Activated CD4-positive, CD25-positive, alpha-beta regulatory T cell treated with anti-CD3 and anti-CD28 coated beads, Interleukin-2, amount 50 U/mL, for 16 hours (primary cell): Measurements from ENCODE around the gene COL27A1.
"Not testable (repeated sequence)": the region's sequence is repeated elsewhere in the genome, so short reads cannot be mapped to it uniquely, and the experiment has no call there.

Experiments
- DNase-seq: peaks from one replicate; pipeline ENCODE4 v3.0.0-alpha.2; 2020; ENCODE audit warnings: low read depth, low spot score

COL27A1 gene

DNA sequence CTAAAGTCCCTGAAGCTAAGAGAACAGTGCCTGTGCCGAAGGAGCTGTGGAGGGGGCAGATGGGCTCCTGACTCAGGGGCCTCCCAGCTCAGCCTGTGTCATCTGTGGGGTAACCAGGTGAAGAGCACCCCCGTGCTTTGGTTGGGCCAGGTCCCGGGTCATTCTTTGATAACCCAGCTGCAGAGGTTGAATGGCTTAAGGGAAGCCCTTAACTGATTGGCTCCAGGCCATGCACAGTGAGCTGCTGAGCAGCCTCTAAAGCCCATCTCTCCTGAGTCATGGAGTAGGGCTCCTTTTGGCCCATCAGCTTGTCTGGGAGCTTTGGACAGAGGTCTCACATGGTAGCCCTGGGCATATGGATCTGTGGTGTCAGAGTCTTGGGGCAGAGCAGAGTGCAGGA lies 28.7 kb downstream of the COL27A1 start:
- DNase-seq, result no peak

DNA sequence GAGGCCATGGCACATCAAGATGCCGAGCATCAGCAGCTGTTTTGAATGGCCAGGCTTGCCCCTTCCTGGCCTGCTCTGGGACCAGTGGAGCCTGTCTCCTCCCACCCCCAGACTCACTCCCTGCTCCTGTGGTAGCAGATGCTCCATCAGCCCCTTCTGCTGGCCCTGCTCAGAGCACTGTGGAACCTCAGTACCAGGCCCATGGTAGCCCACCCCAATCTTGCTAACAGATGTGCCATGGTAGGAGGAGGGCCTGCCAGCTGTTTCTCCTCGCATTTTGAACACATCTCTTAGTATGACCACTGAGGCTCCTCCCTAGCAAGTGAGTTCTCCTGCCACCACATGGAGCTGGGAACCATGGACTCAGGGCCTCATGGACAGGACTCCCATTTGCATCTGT lies 29.5 kb downstream of the COL27A1 start:
- DNase-seq, result no peak

DNA sequence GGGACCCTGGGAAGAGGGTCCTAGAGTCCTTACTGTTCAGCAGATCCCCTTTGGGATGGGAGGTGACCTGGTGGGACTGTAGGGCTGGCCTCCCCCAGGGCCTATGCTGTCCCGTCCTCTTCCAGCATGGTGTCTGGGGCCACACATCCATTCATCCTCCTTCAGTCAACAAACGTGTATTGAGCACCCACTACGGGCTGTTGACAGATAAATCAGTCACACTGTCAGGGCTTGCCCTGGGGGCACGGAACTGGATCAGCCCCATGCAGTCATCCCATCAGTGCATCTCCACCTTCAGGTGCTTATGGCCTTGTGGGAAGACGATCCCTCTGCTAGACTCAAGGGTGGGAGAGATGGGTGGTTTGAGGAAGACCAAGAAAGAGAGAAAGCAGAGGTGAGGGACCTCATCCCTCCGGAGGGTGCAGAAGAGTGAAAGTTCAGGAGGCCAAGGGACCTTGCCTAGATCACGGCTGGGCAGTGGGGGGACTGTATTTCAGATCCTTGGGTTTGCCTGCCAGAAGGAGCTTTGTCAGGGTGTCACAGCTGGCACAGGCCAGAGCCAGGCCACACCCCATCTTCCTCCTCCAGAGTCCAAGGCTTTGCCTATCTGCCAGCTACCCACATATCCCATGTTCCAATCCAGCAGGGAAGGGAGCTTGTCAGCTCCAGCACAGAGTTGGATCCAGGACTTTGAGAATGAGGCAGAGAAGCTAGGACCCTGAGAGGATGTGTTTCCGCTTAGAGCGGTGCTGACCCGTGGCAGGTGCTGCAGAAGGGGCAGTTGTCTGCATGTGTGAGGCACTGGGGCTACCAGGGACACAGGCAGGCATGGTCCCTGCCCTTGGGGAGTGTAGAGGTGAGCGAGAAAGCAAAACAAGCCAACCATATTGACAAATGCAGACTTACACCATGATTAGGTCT lies 30.5 kb downstream of the COL27A1 start:
- DNase-seq, result no peak

DNA sequence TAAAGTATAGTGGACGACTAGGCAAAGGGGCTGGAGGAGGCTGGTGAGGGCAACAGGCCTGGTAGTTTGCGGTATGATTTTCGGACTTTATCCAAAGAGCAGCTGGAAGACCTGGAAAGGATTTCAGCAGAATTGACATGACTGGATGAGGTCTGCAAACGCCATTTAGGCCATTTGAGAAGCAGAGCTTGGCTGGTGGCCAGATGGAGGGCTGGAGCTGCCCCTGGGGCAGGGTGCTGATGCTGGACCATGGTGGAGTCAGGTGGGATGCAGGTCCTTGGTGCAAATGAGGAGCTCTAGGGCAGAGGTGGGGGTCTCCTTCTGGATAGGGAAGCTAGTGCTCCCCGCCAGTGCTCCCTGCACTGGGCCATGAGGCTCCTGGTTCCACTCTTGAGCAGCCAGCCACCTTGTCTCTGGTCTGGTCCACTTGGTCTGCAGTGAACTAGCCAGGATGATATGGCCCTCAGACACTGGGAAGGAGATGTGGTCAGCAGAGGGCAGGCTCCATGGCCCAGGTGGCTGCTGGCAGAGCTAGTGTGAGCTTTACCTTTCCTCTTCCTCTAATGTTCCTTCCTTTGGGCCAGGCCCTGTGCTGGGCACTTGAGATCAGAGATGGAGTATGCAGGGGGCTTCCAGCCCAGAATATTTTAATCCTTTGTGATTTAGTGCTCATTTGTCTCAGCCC lies 31.4 kb downstream of the COL27A1 start:
- no peak for DNase-seq

DNA sequence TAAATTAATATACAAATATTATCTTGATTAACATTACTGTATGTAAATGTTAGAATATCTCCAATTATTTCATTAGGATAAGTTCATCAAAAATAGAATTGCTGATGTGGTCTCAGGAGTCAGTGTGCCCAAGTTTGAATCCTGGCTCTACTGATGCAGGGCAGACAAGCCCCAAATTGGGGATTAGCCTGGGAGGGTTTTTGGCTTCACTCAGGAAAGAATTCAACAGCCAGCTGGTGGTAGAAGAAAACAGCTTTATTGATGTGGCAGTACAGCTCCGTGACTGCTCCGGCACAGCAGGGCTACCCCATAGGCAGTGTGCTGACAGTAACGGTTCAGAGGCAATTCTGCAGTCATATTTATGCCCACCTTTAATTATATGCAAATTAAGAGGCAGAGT lies 32.5 kb downstream of the COL27A1 start:
- DNase-seq, result no peak

DNA sequence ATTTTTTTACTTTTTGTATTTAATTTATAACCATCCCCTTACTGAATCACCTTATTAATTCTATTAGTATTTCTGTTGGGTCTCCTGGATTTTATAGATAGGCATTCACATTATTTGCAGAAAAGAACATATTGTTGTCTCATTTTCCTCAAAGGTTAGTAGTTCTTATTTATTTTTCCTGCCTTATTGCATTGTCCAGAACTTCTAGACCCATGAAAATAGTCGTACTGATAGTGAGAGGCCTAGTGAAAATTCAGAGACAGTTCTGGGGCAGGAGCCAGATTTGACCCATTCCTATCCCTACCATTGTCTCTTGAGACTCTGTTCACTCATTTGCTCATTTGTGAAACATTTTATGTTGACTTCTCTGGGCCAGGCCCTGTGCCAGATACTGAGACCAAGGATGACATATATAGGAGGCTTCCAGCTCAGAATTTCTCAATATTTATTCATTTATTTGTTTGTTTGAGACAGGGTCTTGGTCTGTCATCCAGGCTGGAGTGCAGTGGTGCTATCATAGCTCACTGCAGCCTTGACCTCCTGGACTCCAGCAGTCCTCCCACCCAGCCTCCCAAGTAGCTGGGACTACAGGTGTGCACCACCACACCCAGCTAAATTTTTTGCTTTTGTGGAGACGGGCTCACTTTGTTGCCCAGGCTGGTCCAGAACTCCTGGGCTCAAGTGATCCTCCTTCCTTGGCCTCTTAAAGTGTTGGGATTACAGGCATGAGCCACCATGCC lies 34.7 kb downstream of the COL27A1 start:
- DNase-seq, result no peak

DNA sequence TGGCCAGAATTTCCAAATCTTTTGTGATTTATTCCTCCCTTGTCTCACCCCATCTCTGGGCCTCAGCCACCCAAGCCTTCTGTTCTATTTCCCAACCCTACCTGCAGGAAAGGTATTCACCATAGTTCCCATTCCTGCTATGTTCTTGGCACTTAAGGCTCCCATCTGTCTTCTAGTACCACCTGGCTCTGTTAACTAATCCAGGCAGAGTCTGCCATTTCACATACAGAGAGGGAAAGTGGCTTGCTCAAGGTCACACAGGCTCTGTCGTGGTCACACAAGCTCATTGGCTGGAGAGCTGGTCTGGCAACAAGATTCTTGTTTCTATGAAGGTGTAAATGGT lies 35.2 kb downstream of the COL27A1 start:
- no peak for DNase-seq

DNA sequence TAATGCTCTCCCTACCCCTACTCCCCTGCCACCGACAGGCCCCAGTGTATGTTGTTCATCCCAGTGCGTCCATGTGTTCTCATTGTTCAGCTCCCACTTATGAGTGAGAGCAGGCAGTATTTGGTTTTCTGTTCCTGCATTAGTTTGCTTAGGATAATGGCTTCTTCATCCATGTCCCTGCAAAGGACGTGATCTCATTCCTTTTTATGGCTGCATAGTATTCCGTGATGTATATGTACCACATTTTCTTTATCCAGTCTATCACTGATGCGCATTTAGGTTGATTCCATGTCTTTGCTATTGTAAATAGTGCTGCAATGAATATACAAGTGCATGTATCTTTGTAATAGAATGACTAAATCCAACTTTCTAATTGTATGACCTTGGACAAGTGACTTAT lies 36.1 kb downstream of the COL27A1 start:
- DNase-seq, result not testable (repeated sequence)

DNA sequence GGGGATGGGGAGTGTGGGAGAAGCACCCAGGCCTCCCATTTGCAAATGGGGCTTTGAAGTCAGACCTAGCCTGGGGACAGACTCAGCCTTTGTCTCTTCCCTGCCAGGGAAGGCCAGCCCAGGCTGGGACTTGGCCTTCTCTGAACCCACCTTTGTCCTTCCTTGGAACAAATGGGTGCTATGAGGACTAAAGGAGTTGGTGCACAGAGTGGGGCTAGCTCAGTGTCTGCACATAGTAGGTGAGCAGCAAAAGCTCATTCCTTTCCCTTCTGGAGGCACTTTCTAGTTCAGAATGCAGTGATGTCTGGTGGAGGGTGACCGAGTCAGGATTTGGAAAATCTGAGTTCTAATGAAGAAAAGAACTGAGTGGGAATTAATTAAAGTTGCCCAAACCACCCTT lies 37.2 kb downstream of the COL27A1 start:
- DNase-seq, result no peak

DNA sequence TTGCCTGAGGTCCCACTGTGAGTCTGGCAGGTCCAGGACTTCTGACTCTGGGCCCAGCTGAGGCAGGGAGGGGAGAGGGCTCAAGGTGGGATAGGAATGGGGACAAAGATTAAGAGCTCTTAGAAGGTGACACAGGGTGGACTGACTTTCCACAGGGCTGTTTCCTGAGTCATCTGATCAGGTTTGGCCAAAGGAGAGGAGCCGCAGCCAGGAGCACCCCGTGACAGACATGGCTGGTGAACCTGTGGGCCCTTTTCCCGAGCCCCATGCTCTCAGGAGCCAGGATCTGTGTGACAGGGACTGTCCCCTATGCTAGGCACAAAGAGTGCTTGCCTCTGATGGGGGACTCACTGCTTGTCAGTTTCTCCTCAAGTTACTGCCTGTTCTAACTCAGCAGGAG lies 37.8 kb downstream of the COL27A1 start:
- no peak for DNase-seq

DNA sequence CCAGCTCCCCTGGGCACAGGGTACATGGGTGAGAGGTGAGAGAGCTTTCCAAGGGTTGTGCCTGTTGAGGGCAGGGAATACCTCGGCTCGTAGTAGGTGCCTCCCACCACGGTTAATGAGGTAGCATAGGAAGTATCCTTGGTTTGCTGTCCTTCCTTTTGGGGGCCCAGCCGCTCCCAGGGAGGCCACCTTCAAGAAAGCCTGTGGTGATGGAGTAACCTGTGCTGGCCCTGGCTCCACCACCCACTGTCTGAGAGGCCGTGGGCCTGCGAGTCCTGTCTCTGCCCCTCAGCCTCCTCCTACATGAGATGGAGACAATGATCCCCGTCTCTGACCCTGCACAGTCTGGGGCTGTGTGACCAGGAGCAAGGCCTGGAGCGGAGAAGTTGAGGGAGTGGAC lies 40.8 kb downstream of the COL27A1 start:
- DNase-seq, result no peak

DNA sequence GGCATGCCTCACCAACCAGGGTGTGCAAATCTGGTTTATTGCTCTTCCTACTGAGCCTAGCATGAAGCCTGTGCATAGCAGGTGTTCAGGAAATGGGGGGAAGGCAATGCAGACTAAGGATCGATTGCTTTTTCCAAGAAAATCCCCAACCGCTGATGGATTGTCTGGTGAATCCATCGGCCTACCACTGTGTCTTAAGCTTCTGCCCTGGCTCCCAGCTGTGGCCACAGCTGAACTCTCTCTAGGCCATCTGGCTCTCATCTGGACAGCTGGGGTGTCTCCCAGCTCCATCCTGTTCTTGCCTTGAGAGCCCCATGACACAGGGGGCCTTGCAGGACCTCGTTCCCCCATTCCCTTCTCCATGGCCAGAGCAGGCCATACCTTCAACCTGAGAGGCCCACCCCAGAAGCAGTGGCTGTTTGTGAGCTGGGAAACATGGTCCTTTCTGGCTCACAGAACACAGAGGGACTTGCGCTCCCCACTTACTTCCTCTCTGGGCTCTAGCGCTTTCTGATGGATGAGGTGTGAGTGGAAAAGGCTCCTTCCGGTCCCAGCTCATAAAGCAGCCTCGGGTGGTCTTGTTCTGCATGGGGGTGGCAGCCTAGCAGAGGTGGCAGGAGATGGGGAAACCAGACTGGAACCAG lies 41.8 kb downstream of the COL27A1 start:
- DNase-seq, result no peak

DNA sequence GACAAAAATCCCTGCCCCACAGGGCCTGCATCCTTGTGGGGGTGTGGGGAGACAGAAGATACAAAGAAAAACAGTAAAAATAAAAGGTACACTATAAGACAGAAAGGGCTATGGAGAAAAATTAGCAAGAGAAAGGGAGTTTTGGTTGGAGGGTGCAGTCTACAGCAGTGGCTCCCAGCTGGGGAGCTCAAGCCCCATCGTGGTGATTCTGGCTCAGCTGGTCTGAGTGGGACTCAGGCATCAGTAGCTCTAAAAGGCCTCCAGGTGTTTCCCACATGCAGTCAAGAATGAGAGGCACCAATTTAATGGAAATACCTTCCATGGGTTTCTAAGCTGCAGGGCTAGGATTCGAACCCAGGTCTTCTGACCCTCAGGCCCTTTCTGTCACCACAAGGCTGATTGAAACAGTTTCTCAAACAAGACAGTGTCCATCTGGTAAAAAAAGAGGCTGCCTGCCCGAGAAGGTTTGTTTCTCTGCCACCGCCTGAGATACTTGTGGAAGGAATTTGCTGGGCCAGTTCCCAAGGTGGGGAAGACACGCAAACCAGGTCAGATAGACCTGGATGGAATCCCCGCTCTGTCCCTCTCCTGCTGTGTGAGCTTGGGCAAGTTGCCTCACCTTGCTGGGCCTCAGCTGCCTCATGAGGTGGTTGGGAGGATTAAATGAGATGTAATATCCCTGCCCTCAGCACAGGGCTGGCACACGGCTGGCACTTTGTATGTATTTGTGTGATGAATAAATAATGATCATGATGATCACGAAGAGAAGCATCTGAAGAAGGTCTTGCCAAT lies 43.1 kb downstream of the COL27A1 start:
- no peak for DNase-seq

DNA sequence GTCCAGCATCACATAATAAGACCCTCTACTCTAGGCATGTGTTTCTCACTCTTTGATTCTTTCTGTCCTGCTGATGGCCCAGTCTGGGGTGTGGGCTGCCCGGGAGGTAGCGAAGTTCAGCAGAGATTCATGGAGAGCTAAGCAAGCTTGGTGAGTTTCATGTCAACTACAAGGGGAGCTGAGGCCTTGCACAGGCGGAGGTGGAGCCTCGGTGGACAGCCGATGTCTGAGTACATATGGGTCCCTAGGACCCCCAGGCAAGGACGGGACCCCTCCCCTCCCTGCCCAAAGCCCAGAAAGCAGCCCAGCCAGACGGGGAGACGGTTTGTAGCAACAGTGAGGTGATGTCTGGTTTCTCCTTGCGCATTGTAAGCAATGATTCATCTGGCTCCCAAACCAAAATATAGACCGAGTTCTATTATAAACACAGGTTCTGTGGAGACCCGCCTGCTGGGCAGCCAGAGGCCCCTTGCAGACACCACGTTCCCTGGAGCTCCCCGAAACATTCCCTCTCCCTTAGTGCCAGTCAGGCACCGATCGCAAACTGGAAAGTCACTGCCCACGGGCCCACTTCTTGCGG lies 45.5 kb downstream of the COL27A1 start:
- no peak for DNase-seq

DNA sequence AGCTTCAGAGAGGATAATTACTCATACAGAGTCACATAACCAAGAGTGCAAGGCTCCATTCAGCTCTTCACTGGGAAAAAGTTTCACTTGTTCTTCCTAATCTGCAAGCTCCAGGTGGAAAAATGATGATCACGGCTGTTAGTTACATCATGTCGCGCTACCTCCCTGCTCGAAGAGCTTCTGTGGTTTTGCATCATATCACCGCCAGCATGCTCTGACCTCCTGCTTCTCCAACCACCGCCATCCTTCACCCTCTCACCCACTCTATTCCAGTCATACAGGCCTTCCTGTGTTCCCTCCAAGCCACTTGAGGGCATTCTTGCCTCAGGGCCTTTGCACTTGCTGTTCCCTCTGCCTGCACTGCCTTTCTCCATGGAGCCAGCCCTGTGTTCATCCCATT lies 47.1 kb downstream of the COL27A1 start:
- no peak for DNase-seq

DNA sequence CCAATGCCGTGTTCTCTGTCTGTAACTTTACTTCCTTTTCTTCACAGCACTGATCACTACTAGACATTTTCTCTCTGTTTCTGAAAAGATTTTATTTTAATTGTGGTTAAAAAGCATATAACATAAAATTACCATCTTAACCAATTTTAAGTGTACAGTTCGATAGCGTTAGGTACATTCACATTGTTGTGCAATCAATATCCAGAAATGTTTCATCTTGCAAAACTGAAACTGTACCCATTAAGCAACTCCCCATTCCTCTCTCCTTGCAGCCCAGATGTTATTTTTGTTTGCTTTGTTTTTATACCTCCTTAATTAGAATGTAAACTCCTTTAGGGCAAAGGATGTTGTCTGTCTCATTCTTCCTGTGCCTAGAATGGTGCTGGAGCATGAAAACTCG lies 47.5 kb downstream of the COL27A1 start:
- no peak for DNase-seq

DNA sequence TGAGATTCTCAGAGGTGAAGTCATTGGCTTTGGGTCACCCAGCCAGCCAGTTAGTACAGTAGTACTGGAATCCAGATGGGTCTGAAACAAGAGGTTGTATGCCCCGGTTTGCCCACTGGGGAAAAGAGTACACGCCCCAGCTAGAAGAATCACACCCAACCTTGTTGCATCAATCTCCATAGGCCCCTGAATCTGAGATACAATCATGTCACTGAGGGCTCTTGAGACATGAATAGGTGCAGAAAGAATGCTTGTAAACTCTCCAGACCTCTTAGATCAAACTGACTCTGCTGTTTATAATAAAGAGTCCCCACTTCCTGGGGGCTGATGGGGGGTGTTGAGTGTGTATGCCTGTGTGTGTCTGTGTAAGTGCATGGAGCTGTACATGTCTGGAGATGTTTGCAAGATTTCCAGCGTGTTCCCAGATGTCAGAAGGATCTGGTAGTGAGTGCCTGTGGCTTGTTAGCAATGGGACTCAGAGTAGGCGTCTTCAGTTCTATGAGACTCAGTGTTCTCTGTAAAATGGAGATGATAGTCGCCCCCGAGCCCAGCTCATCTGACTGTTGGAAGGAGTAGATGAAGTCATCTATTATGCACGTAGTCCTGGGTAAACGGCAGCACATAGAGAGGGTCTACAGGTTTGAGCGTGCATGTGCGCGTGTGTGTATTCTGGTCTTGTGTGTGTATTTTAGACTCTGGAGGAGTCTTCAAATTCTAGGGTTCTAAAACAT lies 48.2 kb downstream of the COL27A1 start:
- no peak for DNase-seq

DNA sequence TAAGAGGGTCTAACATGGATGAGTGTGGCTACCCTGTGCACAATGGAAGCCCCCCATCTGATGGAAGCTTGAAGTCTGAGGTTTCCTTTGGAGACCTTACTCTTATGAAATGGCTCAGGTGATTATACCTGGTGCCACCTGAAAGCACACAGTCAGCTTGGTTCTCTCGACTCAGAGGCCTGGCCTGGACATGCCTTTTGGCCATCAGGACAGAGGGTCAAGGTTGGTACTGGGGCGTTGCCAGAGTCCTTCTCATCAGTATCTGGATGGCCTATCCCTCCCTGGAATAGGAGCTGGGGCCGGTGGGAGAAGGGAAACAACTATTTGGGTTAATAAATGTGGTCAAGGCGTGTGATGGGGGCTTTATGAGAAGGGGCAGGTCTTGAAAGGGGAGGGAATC lies 48.9 kb downstream of the COL27A1 start:
- DNase-seq, result no peak

DNA sequence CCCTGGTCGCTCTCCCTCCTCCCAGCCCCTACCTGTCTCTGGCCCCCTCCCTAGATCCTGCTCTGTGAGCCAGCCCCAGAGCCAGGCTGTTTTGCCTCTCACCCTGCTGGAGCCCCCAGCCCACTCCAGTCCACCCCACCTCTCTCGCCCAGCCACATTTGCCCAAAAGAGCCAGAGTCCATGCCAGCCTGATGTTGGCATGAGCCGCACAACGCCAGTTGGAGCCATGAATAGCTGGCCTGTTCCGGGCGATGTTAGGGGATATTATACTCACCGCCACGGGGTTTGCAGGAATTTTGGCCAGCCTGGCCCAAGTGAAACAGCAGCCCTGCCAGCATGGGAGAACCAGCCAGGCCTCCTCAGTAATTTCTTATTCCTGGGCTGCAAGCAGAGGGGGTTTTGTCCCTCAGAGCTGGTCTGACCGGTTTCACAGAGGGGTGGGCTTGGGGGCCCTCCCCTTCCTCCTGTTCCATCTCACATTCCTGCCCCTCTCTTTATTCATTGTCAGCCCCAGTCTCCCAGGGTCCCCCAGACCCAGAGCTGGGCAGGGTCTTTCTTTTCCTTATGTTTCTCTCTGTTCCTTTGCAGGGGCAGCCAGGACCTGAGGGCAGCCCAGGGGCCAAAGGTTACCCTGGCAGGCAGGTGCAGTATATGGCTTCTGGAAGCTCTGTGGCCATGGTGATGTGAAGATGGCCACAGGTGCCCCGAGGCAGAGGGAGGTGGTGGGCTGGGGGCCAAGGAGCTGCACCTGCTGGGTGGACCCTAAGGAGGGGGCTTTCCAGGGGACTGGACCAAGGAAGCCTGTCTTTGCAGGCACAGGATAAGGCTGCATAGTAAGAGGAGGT lies 50.1 kb downstream of the COL27A1 start:
- DNase-seq, result no peak
